ENCODE results near the gene EFNA2. TPM values are rescaled to one million over a fixed set of nuclear protein-coding genes. Genes with fewer than 3 reads are reported as not detected.
"Not testable (repeated sequence)": the region's sequence is repeated elsewhere in the genome, so short reads cannot be mapped to it uniquely, and the experiment has no call there.

EFNA2 gene
- total RNA-seq, 1 experiment from 2014 or later, result not detected

GRCh38 chr19:1246265-1247087, 39.2 kb upstream of the EFNA2 start:
- H3K27me3 ChIP-seq, H3K4me3 ChIP-seq, DNase-seq, H3K9me3 ChIP-seq: not testable (repeated sequence)
- peaks cover 17% of the 10 kb centered on the region for H3K36me3 ChIP-seq

GRCh38 chr19:1247748-1248138, 37.9 kb upstream of the EFNA2 start:
- no peaks in the 10 kb centered on the region for H3K27me3 ChIP-seq
- no peaks in the 10 kb centered on the region for H3K9me3 ChIP-seq
- H3K4me3 ChIP-seq, result peak overlapping the region; percentile 66
- no peak for DNase-seq
- peaks cover 21% of the 10 kb centered on the region for H3K36me3 ChIP-seq

GRCh38 chr19:1248139-1248785, 37.4 kb upstream of the EFNA2 start, which contains the start of gene MIDN:
Gene MIDN (plus strand): TSS chr19:1248583. CDS start chr19:1250297, 1,714 bp downstream.
- peak; percentile 81 for DNase-seq
- Histone ChIP-seq H3K4me3 (peak within 1 kb of the TSS; percentile 66), H3K9me3 (no peaks in the 10 kb centered on the region), H3K27me3 (no peaks in the 10 kb centered on the region), H3K36me3 (peaks cover 21% of the 10 kb centered on the region)

- H3K27me3 ChIP-seq, result no peaks in the 10 kb centered on the region
- peak; percentile 85 for DNase-seq
- H3K36me3 ChIP-seq, result peaks cover 26% of the 10 kb centered on the region
- H3K4me3 ChIP-seq, result peak overlapping the region; percentile 66
- H3K9me3 ChIP-seq, result no peaks in the 10 kb centered on the region
Measured at GRCh38 chr19:1248786-1249297, 36.8 kb upstream of the EFNA2 start.

GRCh38 chr19:1249298-1249989, 36.2 kb upstream of the EFNA2 start:
- Histone ChIP-seq H3K4me3 (peak overlapping the region; percentile 69), H3K27me3 (no peaks in the 10 kb centered on the region), H3K9me3 (no peaks in the 10 kb centered on the region), H3K36me3 (peaks cover 25% of the 10 kb centered on the region)
- DNase-seq, result peak; percentile 89

GRCh38 chr19:1249990-1250436, 35.7 kb upstream of the EFNA2 start:
- H3K27me3 ChIP-seq, result no peaks in the 10 kb centered on the region
- H3K9me3 ChIP-seq, result no peaks in the 10 kb centered on the region
- H3K36me3 ChIP-seq, result peaks cover 30% of the 10 kb centered on the region
- H3K4me3 ChIP-seq, result peak overlapping the region; percentile 69
- no peak for DNase-seq

GRCh38 chr19:1250437-1251260, 35.0 kb upstream of the EFNA2 start:
- peak; percentile 51 for DNase-seq
- Histone ChIP-seq H3K27me3 (no peaks in the 10 kb centered on the region), H3K36me3 (peaks cover 37% of the 10 kb centered on the region), H3K4me3 (peak overlapping the region; percentile 69), H3K9me3 (no peaks in the 10 kb centered on the region)

GRCh38 chr19:1251330-1252220, 34.1 kb upstream of the EFNA2 start:
- DNase-seq, result peak; percentile 53
- Histone ChIP-seq H3K36me3 (peaks cover 46% of the 10 kb centered on the region), H3K9me3 (no peaks in the 10 kb centered on the region), H3K27me3 (no peaks in the 10 kb centered on the region), H3K4me3 (peak overlapping the region; percentile 69)

- Histone ChIP-seq H3K27me3 (no peaks in the 10 kb centered on the region), H3K4me3 (peak overlapping the region; percentile 69), H3K9me3 (no peaks in the 10 kb centered on the region), H3K36me3 (peaks cover 50% of the 10 kb centered on the region)
- peak; percentile 93 for DNase-seq
Measured at GRCh38 chr19:1252221-1252820, 33.4 kb upstream of the EFNA2 start.

GRCh38 chr19:1252821-1253513, 32.7 kb upstream of the EFNA2 start:
- peak overlapping the region; percentile 69 for H3K4me3 ChIP-seq
- no peaks in the 10 kb centered on the region for H3K9me3 ChIP-seq
- no peaks in the 10 kb centered on the region for H3K27me3 ChIP-seq
- peak; percentile 94 for DNase-seq
- H3K36me3 ChIP-seq, result peaks cover 55% of the 10 kb centered on the region

GRCh38 chr19:1253514-1254080, 32.1 kb upstream of the EFNA2 start:
- peaks cover 58% of the 10 kb centered on the region for H3K36me3 ChIP-seq
- no peak for DNase-seq
- no peaks in the 10 kb centered on the region for H3K27me3 ChIP-seq
- peak overlapping the region; percentile 69 for H3K4me3 ChIP-seq
- no peaks in the 10 kb centered on the region for H3K9me3 ChIP-seq

- peaks cover 58% of the 10 kb centered on the region for H3K36me3 ChIP-seq
Measured at GRCh38 chr19:1254081-1254527, 31.6 kb upstream of the EFNA2 start.

GRCh38 chr19:1254530-1255185, 31.0 kb upstream of the EFNA2 start:
- Histone ChIP-seq H3K27me3 (no peaks in the 10 kb centered on the region), H3K4me3 (no peak overlapping the region), H3K36me3 (peaks cover 58% of the 10 kb centered on the region), H3K9me3 (no peaks in the 10 kb centered on the region)
- DNase-seq, result no peak

More at GRCh38 chr19:1254081-1254527, 31.6 kb upstream of the EFNA2 start:
- no peaks in the 10 kb centered on the region for H3K27me3 ChIP-seq
- H3K4me3 ChIP-seq, result no peak overlapping the region
- DNase-seq, result no peak
- H3K9me3 ChIP-seq, result no peaks in the 10 kb centered on the region

Measured in MG63 (cell line).